Panc1 (cell line): ENCODE measurements around the gene DHRS7C. TPM values are rescaled to one million over a fixed set of nuclear protein-coding genes. Genes with fewer than 3 reads are reported as not detected.

Experiments used
- ATAC-seq: fragments of 200-7000 bp; cut with Tn5 transposase; 2 replicates; pipeline ENCODE4 v1.9.1; 2020; ENCODE audit warnings: mild to moderate bottlenecking, moderate library complexity
- BruUV-seq: library from RNA; stranded (reverse); fragments of 400-500 nt; replicated peaks from 2 replicates; lab custom pipeline; 2021; lab: Mats Ljungman, UMichigan
- CTCF ChIA-PET: fragments of 300-600 bp; sonication (Branson Sonifier 250); formaldehyde crosslinking; loops from one replicate; lab custom pipeline; 2022; ENCODE audit warnings: antibody characterized with exemption; lab: Charles Lee
- POLR2A ChIA-PET: fragments of 300-600 bp; sonication (Branson Sonifier 250); formaldehyde crosslinking; loops from one replicate; lab custom pipeline; 2022; ENCODE audit warnings: antibody characterized with exemption; lab: Charles Lee
- DNase-seq: peaks from one replicate; pipeline ENCODE4 v3.0.0-alpha.2; 2010; ENCODE audit warnings: low read depth, low spot score
- H3K27ac ChIP-seq: 2 replicates; pipeline ENCODE4 v1.5.1; 2011; ENCODE audit warnings: mild to moderate bottlenecking, low read length, inconsistent platforms
- H3K27me3 ChIP-seq: fragments of 200-500 bp; sonication (Bioruptor generic); 2 replicates; pipeline ENCODE4 v1.6.0; 2014; ENCODE audit warnings: low read length, inconsistent platforms; ENCODE audit not compliant: control insufficient read depth, insufficient read depth
- H3K36me3 ChIP-seq: fragments of 200-500 bp; sonication (Bioruptor generic); 2 replicates; pipeline ENCODE4 v1.5.1; 2014; ENCODE audit warnings: inconsistent platforms, mild to moderate bottlenecking, low read length, moderate library complexity; ENCODE audit not compliant: control insufficient read depth, insufficient read depth
- H3K4me1 ChIP-seq: 2 replicates; pipeline ENCODE4 v1.5.1; 2011; ENCODE audit warnings: inconsistent platforms, mild to moderate bottlenecking, low read length, moderate library complexity; ENCODE audit not compliant: control insufficient read depth, insufficient read depth
- H3K4me3 ChIP-seq, 2 experiments: 2 replicates each; pipeline ENCODE4 v1.5.1; 2011 to 2012; ENCODE audit warnings: low read depth in 2 of 2, low read length in 2 of 2, mild to moderate bottlenecking in 2 of 2, inconsistent platforms in 1 of 2, moderate library complexity in 1 of 2
- H3K9me3 ChIP-seq: fragments of 200-500 bp; sonication (Bioruptor generic); 2 replicates; pipeline ENCODE4 v1.5.1; 2014; ENCODE audit warnings: low read depth, mild to moderate bottlenecking, inconsistent platforms, low read length, moderate library complexity; ENCODE audit not compliant: control insufficient read depth, insufficient read depth
- POLR2AphosphoS5 ChIP-seq: IDR thresholded peaks from 2 replicates; pipeline ENCODE4 v1.6.1; 2012; ENCODE audit warnings: mild to moderate bottlenecking, low read depth, low read length, moderate library complexity
- SIN3A ChIP-seq: IDR thresholded peaks from 2 replicates; pipeline ENCODE4 v1.6.1; 2012; ENCODE audit warnings: low read depth, mild to moderate bottlenecking, low read length, moderate library complexity, borderline replicate concordance; ENCODE audit not compliant: insufficient read depth
- TCF7L2 ChIP-seq: IDR thresholded peaks from 2 replicates; pipeline ENCODE4 v1.6.1; 2011; ENCODE audit warnings: mild to moderate bottlenecking, low read depth, low read length, inconsistent platforms
- in situ Hi-C: cut with HindIII; loops from 2 replicates; pipeline ENCODE4 v1.10.0; 2016; ENCODE audit warnings: low sequenced_read_pairs, low pct_unique_long_range_greater_than_20kb
- intact Hi-C: fragments of 100-400 bp; cut with micrococcal nuclease; formaldehyde crosslinking; loops from one replicate; pipeline ENCODE4 v1.10.0; 2022; ENCODE audit not compliant: unreplicated experiment
- total RNA-seq: library from RNA; stranded (reverse); gene quantifications from one replicate; pipeline ENCODE4 v1.2.1, GENCODE V29; 2021; ENCODE audit not compliant: unreplicated experiment
- TF ChIP-seq, protein P1 (sequence below), 2 experiments: IDR thresholded peaks; 2 replicates each; pipeline ENCODE4 v1.6.1; 2011 to 2012; ENCODE audit warnings: low read depth in 2 of 2, control low read depth in 1 of 2, low read length in 1 of 2, mild to moderate bottlenecking in 1 of 2, moderate library complexity in 1 of 2; ENCODE audit not compliant: insufficient read depth in 1 of 2
- TF ChIP-seq, protein P2 (sequence below): fragments of 450-650 bp; IDR thresholded peaks from 2 replicates; pipeline ENCODE4 v1.5.1; 2017; ENCODE audit warnings: mild to moderate bottlenecking

DHRS7C gene
- total RNA-seq, 1 experiment from 2014 or later = not detected

DNA sequence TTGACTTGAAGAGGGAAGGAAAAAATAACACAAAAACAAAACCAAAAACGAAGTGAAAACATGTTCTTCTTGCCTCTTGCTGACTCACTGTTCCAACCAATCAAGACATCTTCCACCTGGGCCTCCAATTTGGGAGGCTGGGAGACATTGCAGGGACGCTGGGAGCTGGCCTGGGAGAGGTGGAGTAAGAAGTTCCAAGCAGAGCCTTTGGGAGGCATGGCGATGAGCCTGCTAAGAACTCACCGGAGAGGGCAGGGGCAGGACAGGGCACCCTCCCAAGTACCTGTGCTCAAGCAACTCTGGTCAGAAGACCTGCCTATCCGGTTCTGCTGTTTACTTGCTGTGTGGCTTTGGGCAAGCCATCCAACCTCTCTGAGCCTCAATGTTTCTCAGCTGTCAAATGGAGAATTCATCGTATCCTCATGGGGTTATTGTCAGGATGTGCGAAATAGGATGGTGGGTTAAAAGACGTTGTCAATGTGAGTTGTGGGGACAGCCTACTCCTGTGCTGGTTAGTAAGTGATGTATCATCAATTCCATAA lies 33.5 kb upstream of the DHRS7C start:
- no peaks in the 10 kb centered on the region for H3K36me3 ChIP-seq
- DNase-seq (no peak), ATAC-seq (no peak)
- POLR2A ChIA-PET = no interaction called here
- no peaks in the 10 kb centered on the region for H3K9me3 ChIP-seq
- H3K27ac ChIP-seq = no peak overlapping the region
- H3K4me1 ChIP-seq = no peaks in the 10 kb centered on the region
- TF ChIP-seq POLR2AphosphoS5 (no peak), SIN3A (no peak), TCF7L2 (no peak)
- TF ChIP-seq, protein P1, sequence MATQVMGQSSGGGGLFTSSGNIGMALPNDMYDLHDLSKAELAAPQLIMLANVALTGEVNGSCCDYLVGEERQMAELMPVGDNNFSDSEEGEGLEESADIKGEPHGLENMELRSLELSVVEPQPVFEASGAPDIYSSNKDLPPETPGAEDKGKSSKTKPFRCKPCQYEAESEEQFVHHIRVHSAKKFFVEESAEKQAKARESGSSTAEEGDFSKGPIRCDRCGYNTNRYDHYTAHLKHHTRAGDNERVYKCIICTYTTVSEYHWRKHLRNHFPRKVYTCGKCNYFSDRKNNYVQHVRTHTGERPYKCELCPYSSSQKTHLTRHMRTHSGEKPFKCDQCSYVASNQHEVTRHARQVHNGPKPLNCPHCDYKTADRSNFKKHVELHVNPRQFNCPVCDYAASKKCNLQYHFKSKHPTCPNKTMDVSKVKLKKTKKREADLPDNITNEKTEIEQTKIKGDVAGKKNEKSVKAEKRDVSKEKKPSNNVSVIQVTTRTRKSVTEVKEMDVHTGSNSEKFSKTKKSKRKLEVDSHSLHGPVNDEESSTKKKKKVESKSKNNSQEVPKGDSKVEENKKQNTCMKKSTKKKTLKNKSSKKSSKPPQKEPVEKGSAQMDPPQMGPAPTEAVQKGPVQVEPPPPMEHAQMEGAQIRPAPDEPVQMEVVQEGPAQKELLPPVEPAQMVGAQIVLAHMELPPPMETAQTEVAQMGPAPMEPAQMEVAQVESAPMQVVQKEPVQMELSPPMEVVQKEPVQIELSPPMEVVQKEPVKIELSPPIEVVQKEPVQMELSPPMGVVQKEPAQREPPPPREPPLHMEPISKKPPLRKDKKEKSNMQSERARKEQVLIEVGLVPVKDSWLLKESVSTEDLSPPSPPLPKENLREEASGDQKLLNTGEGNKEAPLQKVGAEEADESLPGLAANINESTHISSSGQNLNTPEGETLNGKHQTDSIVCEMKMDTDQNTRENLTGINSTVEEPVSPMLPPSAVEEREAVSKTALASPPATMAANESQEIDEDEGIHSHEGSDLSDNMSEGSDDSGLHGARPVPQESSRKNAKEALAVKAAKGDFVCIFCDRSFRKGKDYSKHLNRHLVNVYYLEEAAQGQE (IDR thresholded peaks at IDR 0.05; ENCODE audit: insufficient read depth in 1 of 2, low read depth in 2 of 2, low read length in 1 of 2) = no peak
- TF ChIP-seq, protein P2, sequence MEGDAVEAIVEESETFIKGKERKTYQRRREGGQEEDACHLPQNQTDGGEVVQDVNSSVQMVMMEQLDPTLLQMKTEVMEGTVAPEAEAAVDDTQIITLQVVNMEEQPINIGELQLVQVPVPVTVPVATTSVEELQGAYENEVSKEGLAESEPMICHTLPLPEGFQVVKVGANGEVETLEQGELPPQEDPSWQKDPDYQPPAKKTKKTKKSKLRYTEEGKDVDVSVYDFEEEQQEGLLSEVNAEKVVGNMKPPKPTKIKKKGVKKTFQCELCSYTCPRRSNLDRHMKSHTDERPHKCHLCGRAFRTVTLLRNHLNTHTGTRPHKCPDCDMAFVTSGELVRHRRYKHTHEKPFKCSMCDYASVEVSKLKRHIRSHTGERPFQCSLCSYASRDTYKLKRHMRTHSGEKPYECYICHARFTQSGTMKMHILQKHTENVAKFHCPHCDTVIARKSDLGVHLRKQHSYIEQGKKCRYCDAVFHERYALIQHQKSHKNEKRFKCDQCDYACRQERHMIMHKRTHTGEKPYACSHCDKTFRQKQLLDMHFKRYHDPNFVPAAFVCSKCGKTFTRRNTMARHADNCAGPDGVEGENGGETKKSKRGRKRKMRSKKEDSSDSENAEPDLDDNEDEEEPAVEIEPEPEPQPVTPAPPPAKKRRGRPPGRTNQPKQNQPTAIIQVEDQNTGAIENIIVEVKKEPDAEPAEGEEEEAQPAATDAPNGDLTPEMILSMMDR = no peak
- 0 out of 2 replicates have a peak, but pooled peaks cover 2% of the 10 kb centered on the region for H3K27me3 ChIP-seq
- intact Hi-C loops (no loop called here), in situ Hi-C loops (no loop called here)
- no TSS peak for BruUV-seq
- CTCF ChIA-PET = no interaction called here
- no peak overlapping the region for H3K4me3 ChIP-seq

DNA sequence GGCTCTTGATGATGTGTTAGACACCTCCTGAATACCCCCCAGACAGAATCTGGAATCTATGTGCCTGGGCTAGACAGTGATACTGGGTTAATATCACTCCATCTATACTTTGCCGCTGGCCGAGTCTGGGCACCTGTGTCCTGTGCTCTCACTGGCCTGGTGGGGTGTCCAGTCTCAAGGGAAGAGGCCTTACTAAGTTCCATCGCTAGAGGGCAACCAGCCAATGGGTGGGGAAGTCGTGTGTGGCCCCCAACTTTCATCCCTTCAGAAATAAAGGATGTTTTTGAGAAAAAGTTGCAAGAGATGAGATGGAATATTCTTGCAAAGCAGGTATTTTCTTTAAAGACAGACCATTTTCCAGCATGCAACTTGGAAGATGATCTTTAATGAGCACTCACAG lies 32.7 kb upstream of the DHRS7C start:
- ATAC-seq = no peak
- H3K4me1 ChIP-seq = no peaks in the 10 kb centered on the region
- BruUV-seq = no TSS peak
- no peak overlapping the region for H3K27ac ChIP-seq
- ChIA-PET CTCF (no interaction called here), POLR2A (no interaction called here)
- in situ Hi-C loops (no loop called here), intact Hi-C loops (no loop called here)
- no peaks in the 10 kb centered on the region for H3K36me3 ChIP-seq
- H3K9me3 ChIP-seq = no peaks in the 10 kb centered on the region
- H3K27me3 ChIP-seq = no peaks in the 10 kb centered on the region
- no peak for DNase-seq
- TF ChIP-seq, protein P1 (IDR thresholded peaks at IDR 0.05; ENCODE audit: insufficient read depth in 1 of 2, low read depth in 2 of 2, low read length in 1 of 2) = no peak
- TF ChIP-seq, protein P2 = peak; percentile 39; the same call in 1 of the 2 replicates
- no peak overlapping the region for H3K4me3 ChIP-seq
